Calu3 (cell line): ENCODE results near the gene NQO2. TPM values are rescaled to one million over a fixed set of nuclear protein-coding genes. Genes with fewer than 3 reads are reported as not detected.

ENCODE experiments used
- BruUV-seq: library from RNA; stranded (reverse); fragments of 400-500 nt; replicated peaks from 2 replicates; lab custom pipeline; 2021; lab: Mats Ljungman, UMichigan
- CTCF ChIA-PET: fragments of 300-600 bp; sonication (Branson Sonifier 250); formaldehyde crosslinking; loops from one replicate; lab custom pipeline; 2022; ENCODE audit warnings: antibody characterized with exemption; lab: Charles Lee
- DNase-seq: peaks from one replicate; pipeline ENCODE4 v3.0.0; 2022
- H3K27ac Mint-ChIP-seq: one replicate; pipeline ENCODE4 v1.8.0; 2022; ENCODE audit warnings: mixed read lengths; ENCODE audit not compliant: unreplicated experiment
- H3K27me3 Mint-ChIP-seq: one replicate; pipeline ENCODE4 v1.8.0; 2022; ENCODE audit warnings: mixed read lengths; ENCODE audit not compliant: unreplicated experiment
- H3K36me3 Mint-ChIP-seq: one replicate; pipeline ENCODE4 v1.8.0; 2022; ENCODE audit warnings: mild to moderate bottlenecking, moderate library complexity, mixed read lengths; ENCODE audit not compliant: insufficient read depth, unreplicated experiment
- H3K4me1 Mint-ChIP-seq: one replicate; pipeline ENCODE4 v1.8.0; 2022; ENCODE audit warnings: mild to moderate bottlenecking, low read depth, mixed read lengths; ENCODE audit not compliant: unreplicated experiment
- H3K4me3 Mint-ChIP-seq: one replicate; pipeline ENCODE4 v1.8.0; 2022; ENCODE audit warnings: mild to moderate bottlenecking, low read depth, moderate library complexity, mixed read lengths; ENCODE audit not compliant: unreplicated experiment
- H3K9me3 Mint-ChIP-seq: one replicate; pipeline ENCODE4 v1.8.0; 2022; ENCODE audit warnings: low read depth, mixed read lengths; ENCODE audit not compliant: unreplicated experiment
- intact Hi-C: fragments of 100-400 bp; cut with micrococcal nuclease; formaldehyde crosslinking; loops from one replicate; pipeline ENCODE4 v1.10.0; 2022; ENCODE audit not compliant: unreplicated experiment
- total RNA-seq: library from RNA; stranded (reverse); gene quantifications from 2 replicates; pipeline ENCODE4 v1.2.3, GENCODE V29; 2022
- TF ChIP-seq, protein P1 (sequence below): fragments of 200-600 bp; IDR thresholded peaks from one replicate; pipeline ENCODE4 v1.8.0; 2022; ENCODE audit warnings: antibody characterized with exemption; ENCODE audit not compliant: unreplicated experiment

The NQO2 gene
- total RNA-seq, 1 experiment from 2014 or later, result 12.0 TPM

DNA sequence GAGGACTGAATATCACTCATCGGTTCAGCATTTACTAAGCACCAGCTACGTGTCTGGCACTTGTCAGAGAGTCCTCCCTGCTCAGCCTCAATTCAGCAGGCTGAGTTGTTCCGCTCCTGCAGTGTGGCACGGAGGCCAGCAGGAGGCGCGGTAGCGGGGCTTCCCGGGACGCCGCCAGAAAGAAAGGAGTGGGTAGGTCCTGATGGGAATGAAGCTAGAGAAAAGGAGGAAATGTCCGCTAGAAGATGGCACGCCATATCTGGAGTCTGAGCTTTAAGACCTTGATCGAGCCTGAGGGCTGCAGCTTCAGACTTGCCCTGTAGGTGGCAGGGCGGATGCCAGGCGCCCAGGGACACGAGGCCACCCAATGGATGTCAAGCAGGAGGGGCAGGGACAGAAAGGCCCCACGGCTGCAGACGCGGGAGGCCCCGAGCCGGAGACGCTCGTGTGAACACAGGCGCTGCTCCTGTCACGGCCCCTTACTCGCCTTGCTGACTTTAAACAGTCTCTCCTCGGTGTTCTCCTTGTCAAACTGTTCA is 47.1 kb upstream of the NQO2 start:
- Mint-ChIP-seq H3K27ac (no peak overlapping the region), H3K4me1 (no peaks in the 10 kb centered on the region), H3K4me3 (no peak overlapping the region), H3K27me3 (no peaks in the 10 kb centered on the region), H3K9me3 (no peaks in the 10 kb centered on the region), H3K36me3 (peaks cover 5% of the 10 kb centered on the region)
- DNase-seq, result peak; percentile 76
- intact Hi-C loops, result loop anchor here (1.0 kb wide), 1 partner anchor 37 kb away; no protein-coding TSS in a partner anchor
- TF ChIP-seq, protein P1, sequence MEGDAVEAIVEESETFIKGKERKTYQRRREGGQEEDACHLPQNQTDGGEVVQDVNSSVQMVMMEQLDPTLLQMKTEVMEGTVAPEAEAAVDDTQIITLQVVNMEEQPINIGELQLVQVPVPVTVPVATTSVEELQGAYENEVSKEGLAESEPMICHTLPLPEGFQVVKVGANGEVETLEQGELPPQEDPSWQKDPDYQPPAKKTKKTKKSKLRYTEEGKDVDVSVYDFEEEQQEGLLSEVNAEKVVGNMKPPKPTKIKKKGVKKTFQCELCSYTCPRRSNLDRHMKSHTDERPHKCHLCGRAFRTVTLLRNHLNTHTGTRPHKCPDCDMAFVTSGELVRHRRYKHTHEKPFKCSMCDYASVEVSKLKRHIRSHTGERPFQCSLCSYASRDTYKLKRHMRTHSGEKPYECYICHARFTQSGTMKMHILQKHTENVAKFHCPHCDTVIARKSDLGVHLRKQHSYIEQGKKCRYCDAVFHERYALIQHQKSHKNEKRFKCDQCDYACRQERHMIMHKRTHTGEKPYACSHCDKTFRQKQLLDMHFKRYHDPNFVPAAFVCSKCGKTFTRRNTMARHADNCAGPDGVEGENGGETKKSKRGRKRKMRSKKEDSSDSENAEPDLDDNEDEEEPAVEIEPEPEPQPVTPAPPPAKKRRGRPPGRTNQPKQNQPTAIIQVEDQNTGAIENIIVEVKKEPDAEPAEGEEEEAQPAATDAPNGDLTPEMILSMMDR, result peak; percentile 90
- no TSS peak for BruUV-seq
- CTCF ChIA-PET, result interaction anchor here (0.6 to 1.9 kb wide), 17 partner anchors 8 to 189 kb away, joined by 3 to 81 read pairs (median 4); partner anchors contain the start of gene SERPINB1

DNA sequence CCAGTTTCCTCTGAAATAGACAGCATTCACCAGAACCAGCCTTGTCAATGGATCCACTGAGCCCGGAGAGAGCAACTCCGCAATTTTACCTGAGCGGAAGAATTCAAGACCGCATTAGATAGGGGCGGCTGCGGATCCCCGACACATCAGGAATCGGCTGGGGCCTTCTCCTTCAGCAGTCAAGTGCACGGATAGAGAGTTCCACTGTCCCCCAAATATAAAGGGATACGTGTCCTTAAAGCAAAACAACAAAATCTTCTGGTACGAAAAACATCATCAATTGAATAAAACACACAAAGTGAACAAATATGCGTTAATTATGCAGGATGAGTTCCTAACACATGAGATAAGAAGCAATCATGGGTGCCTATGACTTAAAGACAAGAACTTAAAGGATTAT is 46.6 kb upstream of the NQO2 start:
- peaks cover 5% of the 10 kb centered on the region for H3K36me3 Mint-ChIP-seq
- intact Hi-C loops, result no loop called here
- CTCF ChIA-PET, result interaction anchor here (0.6 to 1.9 kb wide), 16 partner anchors 9 to 169 kb away, joined by 3 to 81 read pairs (median 4); partner anchors contain the start of gene SERPINB1

GRCh38 chr6:2956930-2957685 is 42.6 kb upstream of the NQO2 start:
- H3K4me3 Mint-ChIP-seq, result no peak overlapping the region
- intact Hi-C loops, result no loop called here
- no peaks in the 10 kb centered on the region for H3K9me3 Mint-ChIP-seq
- H3K27me3 Mint-ChIP-seq, result no peaks in the 10 kb centered on the region
- H3K27ac Mint-ChIP-seq, result no peak overlapping the region
- no peak for DNase-seq
- no TSS peak for BruUV-seq
- peaks cover 5% of the 10 kb centered on the region for H3K36me3 Mint-ChIP-seq
- TF ChIP-seq, protein P1, result no peak
- CTCF ChIA-PET, result no interaction called here
- peaks cover 18% of the 10 kb centered on the region for H3K4me1 Mint-ChIP-seq

More for the DNA sequence above, 46.6 kb upstream of the NQO2 start:
- Mint-ChIP-seq H3K4me3 (no peak overlapping the region), H3K4me1 (no peaks in the 10 kb centered on the region), H3K27me3 (no peaks in the 10 kb centered on the region), H3K27ac (no peak overlapping the region), H3K9me3 (no peaks in the 10 kb centered on the region)
- TF ChIP-seq, protein P1, result no peak
- DNase-seq, result no peak
- BruUV-seq, result no TSS peak

DNA sequence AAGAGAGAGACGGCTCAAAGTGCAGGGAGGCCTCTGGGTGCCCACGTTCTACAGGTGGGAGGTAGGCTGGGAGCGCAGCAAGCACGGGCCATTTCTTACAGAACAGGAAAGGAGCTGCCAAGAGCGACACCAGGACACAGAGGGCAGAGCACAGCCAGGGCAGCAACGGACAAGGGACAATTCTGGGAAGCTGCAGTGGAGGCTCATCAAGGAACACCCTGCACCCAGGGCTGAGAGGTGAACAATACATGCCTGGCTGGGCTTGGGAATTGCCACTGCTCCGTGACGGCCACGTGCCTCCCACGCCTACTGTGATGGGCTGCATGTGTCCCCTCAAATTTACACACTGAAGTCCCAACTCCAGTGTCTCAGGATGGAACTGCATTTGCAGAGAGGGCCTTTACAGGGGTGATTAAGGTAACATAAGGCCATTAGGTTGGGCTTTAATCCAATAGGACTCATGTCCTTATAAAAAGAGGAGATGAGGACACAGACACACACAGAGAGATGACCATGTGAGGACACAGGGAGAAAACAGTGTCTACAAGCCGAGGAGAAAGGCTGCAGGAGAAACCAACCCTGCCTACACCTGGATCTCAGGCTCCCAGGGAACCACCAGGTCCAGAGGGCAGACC is 41.9 kb upstream of the NQO2 start:
- DNase-seq, result no peak
- TF ChIP-seq, protein P1, result no peak
- CTCF ChIA-PET, result interaction anchor here (0.7 kb wide), 1 partner anchor 30 kb away, joined by 3 read pairs; no protein-coding TSS in a partner anchor
- no TSS peak for BruUV-seq
- no peaks in the 10 kb centered on the region for H3K36me3 Mint-ChIP-seq
- H3K27ac Mint-ChIP-seq, result no peak overlapping the region
- peaks cover 22% of the 10 kb centered on the region for H3K4me1 Mint-ChIP-seq
- H3K9me3 Mint-ChIP-seq, result no peaks in the 10 kb centered on the region
- no peaks in the 10 kb centered on the region for H3K27me3 Mint-ChIP-seq
- intact Hi-C loops, result no loop called here
- H3K4me3 Mint-ChIP-seq, result no peak overlapping the region
